PC-3 (cell line): ENCODE data around the gene SLC6A3. TPM values are rescaled to one million over a fixed set of nuclear protein-coding genes. Genes with fewer than 3 reads are reported as not detected.

ENCODE experiments used
- ATAC-seq: fragments of 200-7000 bp; cut with Tn5 transposase; 2 replicates; pipeline ENCODE4 v1.9.1; 2020; ENCODE audit warnings: mild to moderate bottlenecking, moderate library complexity
- BruUV-seq: library from RNA; stranded (reverse); fragments of 400-500 nt; replicated peaks from 2 replicates; lab custom pipeline; 2021; lab: Mats Ljungman, UMichigan
- CTCF ChIA-PET: fragments of 300-600 bp; sonication (Branson Sonifier 250); formaldehyde crosslinking; loops from one replicate; lab custom pipeline; 2022; ENCODE audit warnings: antibody characterized with exemption; lab: Charles Lee
- POLR2A ChIA-PET: fragments of 300-600 bp; sonication (Branson Sonifier 250); formaldehyde crosslinking; loops from one replicate; lab custom pipeline; 2022; ENCODE audit warnings: antibody characterized with exemption; ENCODE audit not compliant: unreplicated experiment; lab: Charles Lee
- DNase-seq: peaks from one replicate; pipeline ENCODE4 v3.0.0-alpha.2; 2015
- H2AFZ ChIP-seq: fragments of 300-600 bp; sonication (generic); 2 replicates; pipeline ENCODE4 v1.6.0; 2016; ENCODE audit warnings: antibody characterized with exemption, low read length
- H3F3A ChIP-seq: fragments of 300-600 bp; sonication (generic); one replicate; pipeline ENCODE4 v1.6.0; 2017; ENCODE audit warnings: antibody characterized with exemption, low read length, control low read depth, mild to moderate bottlenecking; ENCODE audit not compliant: unreplicated experiment
- H3K27ac ChIP-seq: fragments of 300-600 bp; sonication (generic); 2 replicates; pipeline ENCODE4 v1.5.1; 2016; ENCODE audit warnings: mild to moderate bottlenecking, low read length
- H3K27me3 ChIP-seq: fragments of 300-600 bp; sonication (generic); 2 replicates; pipeline ENCODE4 v1.6.1; 2016; ENCODE audit warnings: low read length, mixed read lengths
- H3K36me3 ChIP-seq: fragments of 300-600 bp; sonication (generic); 2 replicates; pipeline ENCODE4 v1.6.1; 2016; ENCODE audit warnings: low read depth, mixed run types, low read length, mixed read lengths
- H3K4me1 ChIP-seq: fragments of 300-600 bp; sonication (generic); 2 replicates; pipeline ENCODE4 v1.5.1; 2016; ENCODE audit warnings: low read length; ENCODE audit not compliant: insufficient read depth
- H3K4me2 ChIP-seq: fragments of 300-600 bp; sonication (generic); 2 replicates; pipeline ENCODE4 v1.6.0; 2016; ENCODE audit warnings: low read length
- H3K4me3 ChIP-seq: fragments of 300-600 bp; sonication (generic); 2 replicates; pipeline ENCODE4 v1.5.1; 2016; ENCODE audit warnings: mild to moderate bottlenecking, low read length, mixed read lengths
- H3K79me2 ChIP-seq: fragments of 300-600 bp; sonication (generic); 2 replicates; pipeline ENCODE4 v1.6.1; 2017; ENCODE audit warnings: low read length, mixed read lengths
- H3K9ac ChIP-seq: fragments of 300-600 bp; sonication (generic); 2 replicates; pipeline ENCODE4 v1.6.0; 2016; ENCODE audit warnings: mild to moderate bottlenecking, low read length
- H3K9me2 ChIP-seq: fragments of 300-600 bp; sonication (generic); replicated peaks from 2 replicates; pipeline ENCODE4 v1.6.1; 2016; ENCODE audit warnings: mixed run types, low read length, mixed read lengths
- H3K9me3 ChIP-seq: fragments of 300-600 bp; sonication (generic); 2 replicates; pipeline ENCODE4 v1.6.1; 2016; ENCODE audit warnings: low read length, mixed read lengths
- H4K20me1 ChIP-seq: fragments of 300-600 bp; sonication (generic); 2 replicates; pipeline ENCODE4 v1.6.1; 2016; ENCODE audit warnings: low read length, mixed read lengths
- CTCF ChIP-seq: fragments of 300-600 bp; sonication (generic); conservative IDR thresholded peaks from 2 replicates; pipeline ENCODE4 v1.5.1; 2017; ENCODE audit warnings: antibody characterized with exemption, low read depth, mild to moderate bottlenecking, low read length
- EZH2 ChIP-seq: fragments of 300-600 bp; sonication (generic); IDR thresholded peaks from one replicate; pipeline ENCODE4 v1.6.1; 2017; ENCODE audit warnings: antibody characterized with exemption, mild to moderate bottlenecking, low read length; ENCODE audit not compliant: unreplicated experiment
- EZH2phosphoT487 ChIP-seq: fragments of 300-600 bp; sonication (generic); IDR thresholded peaks from 2 replicates; pipeline ENCODE4 v1.6.1; 2018; ENCODE audit warnings: mild to moderate bottlenecking, antibody characterized with exemption, low read length, borderline replicate concordance
- intact Hi-C: fragments of 100-400 bp; cut with micrococcal nuclease; formaldehyde crosslinking; loops from 2 replicates; pipeline ENCODE4 v1.9.0; 2023
- total RNA-seq: library from RNA; depleted of rRNA; stranded (reverse); fragments of >200 nt; gene quantifications from 2 replicates; pipeline ENCODE4 v1.2.3, GENCODE V29; 2014

The SLC6A3 gene
- total RNA-seq, 1 experiment from 2014 or later: not detected

- DNase-seq: no peak
- Histone ChIP-seq H3F3A (no peaks in the 10 kb centered on the region), H3K9me3 (no peaks in the 10 kb centered on the region), H4K20me1 (no peaks in the 10 kb centered on the region), H2AFZ (no peak overlapping the region), H3K27ac (no peak overlapping the region), H3K4me2 (no peak overlapping the region), H3K79me2 (no peaks in the 10 kb centered on the region), H3K36me3 (no peaks in the 10 kb centered on the region), H3K9me2 (no peaks in the 10 kb centered on the region), H3K4me3 (no peak overlapping the region), H3K9ac (no peak overlapping the region), H3K27me3 (no peaks in the 10 kb centered on the region), H3K4me1 (no peaks in the 10 kb centered on the region)
- no TSS peak for BruUV-seq
- CTCF ChIA-PET: no interaction called here
- TF ChIP-seq CTCF (no peak), EZH2phosphoT487 (no peak), EZH2 (no peak)
- intact Hi-C loops: no loop called here
- POLR2A ChIA-PET: no interaction called here
- ATAC-seq: no peak
These were observed 32.6 kb downstream of the SLC6A3 start for GRCh38 chr5:1412621-1413020.

DNA sequence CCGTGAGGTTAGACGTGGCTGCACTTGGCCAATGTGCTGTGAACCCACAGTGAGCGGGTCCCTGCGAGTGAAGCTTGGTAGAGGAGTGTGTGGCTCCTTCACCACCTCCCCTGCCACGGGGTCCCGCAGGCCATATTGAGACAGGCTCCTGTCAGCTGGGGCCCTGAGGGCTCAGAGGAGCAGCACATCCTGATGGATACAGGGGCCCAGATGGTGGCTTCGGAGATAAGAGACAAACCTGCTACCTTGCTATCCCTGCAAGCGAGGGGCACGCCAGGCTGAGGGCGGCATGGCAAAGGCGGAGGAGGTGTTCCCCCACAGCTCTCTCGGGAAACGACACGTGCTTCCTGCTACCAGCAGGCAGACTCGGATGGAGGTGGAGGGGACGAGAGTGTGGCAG lies 33.1 kb downstream of the SLC6A3 start:
- no peak overlapping the region for H3K9ac ChIP-seq
- H3K27ac ChIP-seq: no peak overlapping the region
- H3F3A ChIP-seq: no peaks in the 10 kb centered on the region
- ATAC-seq (no peak), DNase-seq (no peak)
- BruUV-seq: no TSS peak
- H3K4me3 ChIP-seq: no peak overlapping the region
- no peak overlapping the region for H3K4me2 ChIP-seq
- H2AFZ ChIP-seq: no peak overlapping the region
- H4K20me1 ChIP-seq: no peaks in the 10 kb centered on the region
- no peaks in the 10 kb centered on the region for H3K9me3 ChIP-seq
- peaks cover 4% of the 10 kb centered on the region; the same call in 1 of the 2 replicates for H3K27me3 ChIP-seq
- H3K4me1 ChIP-seq: no peaks in the 10 kb centered on the region
- ChIA-PET CTCF (no interaction called here), POLR2A (no interaction called here)
- intact Hi-C loops: no loop called here
- H3K79me2 ChIP-seq: no peaks in the 10 kb centered on the region
- TF ChIP-seq EZH2: no peak
- no peak for TF ChIP-seq CTCF
- TF ChIP-seq EZH2phosphoT487: no peak
- H3K9me2 ChIP-seq: no peaks in the 10 kb centered on the region
- no peaks in the 10 kb centered on the region for H3K36me3 ChIP-seq

- Histone ChIP-seq H3K27ac (no peak overlapping the region), H3K27me3 (peaks cover 10% of the 10 kb centered on the region; the same call in 1 of the 2 replicates), H3K79me2 (no peaks in the 10 kb centered on the region), H3K4me3 (no peak overlapping the region), H3K4me1 (no peaks in the 10 kb centered on the region), H3K4me2 (no peak overlapping the region), H3K9me2 (no peaks in the 10 kb centered on the region), H3K9me3 (no peaks in the 10 kb centered on the region), H2AFZ (no peak overlapping the region), H4K20me1 (no peaks in the 10 kb centered on the region), H3K36me3 (no peaks in the 10 kb centered on the region), H3K9ac (no peak overlapping the region), H3F3A (no peaks in the 10 kb centered on the region)
- POLR2A ChIA-PET: no interaction called here
- TF ChIP-seq EZH2: no peak
- no peak for TF ChIP-seq CTCF
- TF ChIP-seq EZH2phosphoT487: no peak
- ATAC-seq (no peak), DNase-seq (no peak)
- CTCF ChIA-PET: no interaction called here
- no TSS peak for BruUV-seq
- intact Hi-C loops: no loop called here
These were observed 34.1 kb downstream of the SLC6A3 start for GRCh38 chr5:1411099-1411498.
